AG04450 (cell line): ENCODE measurements around the gene MSI2. TPM values are rescaled to one million over a fixed set of nuclear protein-coding genes. Genes with fewer than 3 reads are reported as not detected.

Experiments
- CTCF ChIA-PET: fragments of 300-600, 350-600 bp; formaldehyde crosslinking; extraction: SDS; loops from one replicate; lab custom pipeline; 2022; ENCODE audit warnings: antibody characterized with exemption, inconsistent platforms; lab: Charles Lee
- POLR2A ChIA-PET: fragments of 350-600 bp; formaldehyde crosslinking; extraction: SDS; loops from one replicate; lab custom pipeline; 2021; ENCODE audit warnings: antibody characterized with exemption, inconsistent platforms; lab: Yijun Ruan, JAX
- DNase-seq: peaks from one replicate; pipeline ENCODE4 v3.0.0-alpha.2; 2011; ENCODE audit warnings: low read depth, low spot score
- H3K27ac ChIP-seq: one replicate; pipeline ENCODE4 v1.5.1; 2012; ENCODE audit warnings: low read depth, low read length, control low read depth
- H3K27me3 ChIP-seq: one replicate; pipeline ENCODE4 v1.6.0; 2012; ENCODE audit warnings: low read length; ENCODE audit not compliant: control insufficient read depth, insufficient read depth
- H3K4me3 ChIP-seq: 2 replicates; pipeline ENCODE4 v1.5.1; 2011; ENCODE audit warnings: mild to moderate bottlenecking, low read depth, low read length, control low read depth
- H3K9me3 ChIP-seq: 2 replicates; pipeline ENCODE4 v1.5.1; 2012; ENCODE audit warnings: low read length; ENCODE audit not compliant: control insufficient read depth, insufficient read depth
- polyA plus RNA-seq: library from polyadenylated mRNA; depleted of rRNA; stranded (reverse); fragments of >200 nt; gene quantifications from 2 replicates; pipeline ENCODE4 v1.2.3, GENCODE V29; 2011
- TF ChIP-seq, protein P1 (sequence below): IDR thresholded peaks from 2 replicates; pipeline ENCODE4 v1.5.1; 2011; ENCODE audit warnings: low read depth, low read length, control low read depth, inconsistent platforms

MSI2 gene
- polyA plus RNA-seq, 1 experiment: 26.2 TPM

DNA sequence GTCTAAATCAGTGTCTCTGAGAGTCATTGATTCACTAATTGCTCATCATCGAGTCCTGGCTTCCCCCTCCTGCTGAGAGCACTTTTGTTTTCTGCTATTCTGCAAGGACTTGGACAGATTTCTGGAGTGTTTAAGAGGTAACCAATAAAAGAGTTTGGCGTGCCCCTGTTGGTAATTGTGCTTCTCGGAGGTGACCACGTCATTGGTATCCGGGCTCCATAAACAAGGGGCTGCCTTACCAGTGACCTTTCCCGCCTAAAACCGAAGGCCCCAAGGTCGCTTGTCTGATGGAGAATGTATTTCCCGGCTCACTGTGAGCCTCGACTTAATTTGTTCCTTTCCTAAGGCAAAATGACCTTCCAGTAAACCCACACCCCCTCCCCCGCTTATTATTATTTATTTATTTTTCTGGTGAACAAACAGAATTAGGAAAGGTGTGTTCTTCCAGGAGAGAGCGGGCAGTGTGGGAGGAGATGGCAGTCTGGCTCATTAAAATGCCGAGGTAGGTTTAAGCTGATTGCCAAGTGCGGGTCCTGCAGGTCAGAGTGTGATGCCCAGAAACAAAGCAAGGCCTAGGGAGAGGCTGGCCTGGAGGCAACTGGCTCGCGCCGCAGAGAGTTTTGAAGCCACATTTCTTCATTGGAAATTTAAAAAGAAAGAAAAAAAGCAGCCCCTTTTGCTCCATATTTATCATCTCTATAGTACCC lies 30.2 kb downstream of the MSI2 start:
- DNase-seq: no peak
- TF ChIP-seq, protein P1, sequence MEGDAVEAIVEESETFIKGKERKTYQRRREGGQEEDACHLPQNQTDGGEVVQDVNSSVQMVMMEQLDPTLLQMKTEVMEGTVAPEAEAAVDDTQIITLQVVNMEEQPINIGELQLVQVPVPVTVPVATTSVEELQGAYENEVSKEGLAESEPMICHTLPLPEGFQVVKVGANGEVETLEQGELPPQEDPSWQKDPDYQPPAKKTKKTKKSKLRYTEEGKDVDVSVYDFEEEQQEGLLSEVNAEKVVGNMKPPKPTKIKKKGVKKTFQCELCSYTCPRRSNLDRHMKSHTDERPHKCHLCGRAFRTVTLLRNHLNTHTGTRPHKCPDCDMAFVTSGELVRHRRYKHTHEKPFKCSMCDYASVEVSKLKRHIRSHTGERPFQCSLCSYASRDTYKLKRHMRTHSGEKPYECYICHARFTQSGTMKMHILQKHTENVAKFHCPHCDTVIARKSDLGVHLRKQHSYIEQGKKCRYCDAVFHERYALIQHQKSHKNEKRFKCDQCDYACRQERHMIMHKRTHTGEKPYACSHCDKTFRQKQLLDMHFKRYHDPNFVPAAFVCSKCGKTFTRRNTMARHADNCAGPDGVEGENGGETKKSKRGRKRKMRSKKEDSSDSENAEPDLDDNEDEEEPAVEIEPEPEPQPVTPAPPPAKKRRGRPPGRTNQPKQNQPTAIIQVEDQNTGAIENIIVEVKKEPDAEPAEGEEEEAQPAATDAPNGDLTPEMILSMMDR: no peak
- H3K27ac ChIP-seq: no peak overlapping the region

GRCh38 chr17:57288040-57288772 lies 31.9 kb downstream of the MSI2 start:
- ChIA-PET POLR2A (no interaction called here), CTCF (no interaction called here)
- no peak overlapping the region for H3K4me3 ChIP-seq
- TF ChIP-seq, protein P1: no peak
- no peaks in the 10 kb centered on the region for H3K27me3 ChIP-seq
- no peak overlapping the region for H3K27ac ChIP-seq
- DNase-seq: no peak
- H3K9me3 ChIP-seq: no peaks in the 10 kb centered on the region

More for the DNA sequence above, 30.2 kb downstream of the MSI2 start:
- Histone ChIP-seq H3K9me3 (no peaks in the 10 kb centered on the region), H3K27me3 (no peaks in the 10 kb centered on the region), H3K4me3 (no peak overlapping the region)
- POLR2A ChIA-PET: no interaction called here
- CTCF ChIA-PET: interaction anchor here (1.0 kb wide), 1 partner anchor 385 kb away, joined by 3 read pairs; no protein-coding TSS in a partner anchor

GRCh38 chr17:57288773-57289121 lies 32.4 kb downstream of the MSI2 start:
- H3K9me3 ChIP-seq: no peaks in the 10 kb centered on the region
- H3K4me3 ChIP-seq: no peak overlapping the region
- ChIA-PET POLR2A (no interaction called here), CTCF (no interaction called here)
- no peak overlapping the region for H3K27ac ChIP-seq
- TF ChIP-seq, protein P1: no peak
- H3K27me3 ChIP-seq: no peaks in the 10 kb centered on the region
- no peak for DNase-seq

GRCh38 chr17:57289130-57289529 lies 32.8 kb downstream of the MSI2 start:
- no peaks in the 10 kb centered on the region for H3K27me3 ChIP-seq
- no peak overlapping the region for H3K4me3 ChIP-seq
- TF ChIP-seq, protein P1: no peak
- ChIA-PET CTCF (no interaction called here), POLR2A (no interaction called here)
- no peak for DNase-seq
- H3K9me3 ChIP-seq: no peaks in the 10 kb centered on the region
- H3K27ac ChIP-seq: no peak overlapping the region

DNA sequence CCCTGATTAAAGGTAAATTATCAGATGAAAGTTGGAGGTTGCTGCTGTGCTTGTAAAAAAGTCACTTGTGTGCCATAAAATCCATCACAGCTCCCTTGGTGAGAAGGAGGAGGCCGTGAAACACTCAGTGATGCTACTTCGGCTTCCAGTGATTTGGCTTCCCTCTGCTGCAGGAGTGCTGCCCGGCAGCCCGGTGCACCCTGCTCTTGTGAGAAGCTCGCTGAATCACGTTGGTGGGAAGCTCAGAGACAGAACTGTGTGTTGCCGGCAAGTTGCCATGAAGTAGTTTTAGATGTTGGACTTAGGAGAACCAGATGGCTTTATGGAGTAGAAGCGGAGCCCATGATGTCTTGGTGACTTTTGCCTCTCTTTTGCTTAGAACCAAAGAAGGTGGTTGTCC lies 33.3 kb downstream of the MSI2 start:
- Histone ChIP-seq H3K4me3 (no peak overlapping the region), H3K27ac (no peak overlapping the region), H3K27me3 (no peaks in the 10 kb centered on the region), H3K9me3 (no peaks in the 10 kb centered on the region)
- ChIA-PET CTCF (no interaction called here), POLR2A (no interaction called here)
- TF ChIP-seq, protein P1: no peak
- DNase-seq: no peak
